A549 (cell line): Measurements from ENCODE around the gene CHURC1.

Experiments
- CBX2 ChIP-seq: fragments of 200-600 bp; sonication (generic); IDR thresholded peaks from 2 replicates; pipeline ENCODE4 v1.6.1; 2016; ENCODE audit warnings: low read depth, mild to moderate bottlenecking, borderline replicate concordance
- CTCF ChIP-seq: fragments of >200 bp; sonication (Bioruptor Twin); formaldehyde crosslinking; IDR thresholded peaks from 3 replicates; pipeline ENCODE4 v1.5.1; 2016
- HMGXB4 ChIP-seq: fragments of 250-450 bp; sonication (Bioruptor Pico); IDR thresholded peaks from 2 replicates; pipeline ENCODE4 v1.5.0; 2021; ENCODE audit warnings: mild to moderate bottlenecking, moderate library complexity, borderline replicate concordance
- NPAS2 ChIP-seq: fragments of 250-450 bp; sonication (Bioruptor Pico); IDR thresholded peaks from 2 replicates; pipeline ENCODE4 v1.8.0; 2022; ENCODE audit warnings: mild to moderate bottlenecking, moderate library complexity, borderline replicate concordance
- PBX3 ChIP-seq: IDR thresholded peaks from 2 replicates; pipeline ENCODE4 v1.6.1; 2012
- POLR2A ChIP-seq: IDR thresholded peaks from 2 replicates; pipeline ENCODE4 v1.6.1; 2012; ENCODE audit warnings: mild to moderate bottlenecking, low read length
- REST ChIP-seq: fragments of 200-600 bp; sonication (generic); IDR thresholded peaks from 2 replicates; pipeline ENCODE4 v1.6.1; 2016; ENCODE audit warnings: antibody characterized with exemption, mild to moderate bottlenecking, moderate library complexity
- ZNF302 ChIP-seq: fragments of 250-450 bp; sonication (Bioruptor Pico); IDR thresholded peaks from 2 replicates; pipeline ENCODE4 v1.9.0; 2021; ENCODE audit warnings: inconsistent platforms, mild to moderate bottlenecking, moderate library complexity

GRCh38 chr14:64926398-64926995 lies 12.2 kb downstream of the CHURC1 start:
- TF ChIP-seq NPAS2, result no peak
- TF ChIP-seq CTCF, result no peak
- no peak for TF ChIP-seq POLR2A
- no peak for TF ChIP-seq CBX2
- no peak for TF ChIP-seq REST
- TF ChIP-seq HMGXB4 (CRISPR knock-in tag), result no peak
- TF ChIP-seq ZNF302 (CRISPR knock-in tag), result no peak
- no peak for TF ChIP-seq PBX3
